SW480 (cell line): ENCODE measurements around the gene PTAFR.
"Not testable (repeated sequence)": the region's sequence is repeated elsewhere in the genome, so short reads cannot be mapped to it uniquely, and the experiment has no call there.

Source experiments
- DNase-seq: peaks from one replicate; pipeline ENCODE4 v3.0.0-alpha.2; 2016; ENCODE audit warnings: low spot score

Gene PTAFR

GRCh38 chr1:28145728-28146127, 30.8 kb downstream of the PTAFR start:
- no peak for DNase-seq

DNA sequence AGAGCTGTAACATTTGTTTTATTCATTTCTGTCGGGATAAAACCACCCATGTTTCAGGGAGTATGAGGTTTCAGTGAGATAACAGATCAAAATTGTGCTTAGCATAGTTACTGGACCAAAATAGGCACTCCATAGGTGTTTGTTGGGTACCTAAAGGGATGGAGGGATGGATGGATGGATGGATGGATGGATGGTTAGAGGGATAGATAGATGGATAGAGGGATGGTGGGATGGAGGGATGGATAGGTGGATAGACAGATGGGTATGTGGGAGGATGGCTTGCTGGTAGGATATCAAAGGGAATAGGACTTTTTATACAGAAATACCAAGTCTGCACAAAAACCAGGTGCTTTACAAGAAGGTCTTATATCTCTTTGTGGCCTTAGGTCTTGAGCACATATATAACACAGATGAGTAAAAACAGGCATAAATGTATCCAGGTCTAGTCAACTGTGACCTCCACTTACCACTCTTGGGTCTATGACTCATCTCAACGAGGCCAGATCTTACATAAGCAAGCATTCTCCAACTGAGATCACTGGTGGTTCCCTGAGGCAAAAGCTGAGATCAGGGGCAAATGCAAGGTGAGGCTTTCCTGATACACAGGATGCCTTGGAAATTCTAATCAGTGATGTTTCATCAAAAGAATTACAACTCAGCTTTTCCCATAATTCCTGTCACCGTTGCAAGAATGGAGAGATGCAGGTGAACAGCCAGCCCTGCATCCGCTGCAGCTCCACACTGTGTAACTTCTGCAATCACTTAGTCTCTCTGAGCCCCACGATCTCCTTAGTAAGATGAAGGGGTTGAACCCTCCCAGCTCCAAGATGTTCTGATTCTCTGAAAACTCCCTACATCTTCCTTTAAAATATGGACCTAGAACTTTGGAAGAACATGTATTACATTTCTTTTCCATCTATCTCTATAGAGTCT, 32.0 kb downstream of the PTAFR start:
- peak; percentile 29 for DNase-seq

DNA sequence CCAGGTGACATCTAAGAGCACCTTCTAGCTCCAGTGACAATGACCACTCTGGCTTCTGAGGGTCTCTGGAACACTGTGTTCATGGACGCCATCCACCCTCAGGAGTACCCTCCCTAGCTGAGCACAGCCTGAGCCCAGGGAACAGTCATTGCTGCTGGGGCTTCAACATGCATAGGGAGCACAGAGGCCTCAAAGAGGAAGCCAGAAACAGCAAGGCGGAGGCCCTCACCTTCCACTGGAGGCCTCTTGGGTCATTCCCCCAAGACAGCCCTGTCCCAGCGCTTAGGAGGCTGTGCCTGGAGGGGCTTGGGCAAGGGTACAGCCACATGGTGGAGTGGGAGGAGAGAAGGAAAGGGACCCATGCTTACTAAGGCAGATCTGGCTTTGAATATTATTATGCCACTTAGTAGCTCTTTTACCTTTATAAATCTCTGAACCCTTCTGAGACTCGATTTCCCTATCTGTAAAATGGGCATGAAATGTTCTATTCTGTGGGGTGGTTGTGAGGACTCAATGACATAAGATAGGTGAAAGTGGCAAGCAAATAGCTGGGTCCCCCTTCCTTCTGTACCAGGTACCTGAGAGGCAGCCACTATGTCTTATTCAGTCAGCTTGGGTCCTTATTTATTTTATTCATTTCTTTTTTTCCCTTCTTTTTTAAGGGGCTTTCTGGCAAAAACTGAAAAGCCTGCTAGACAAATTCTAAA, 32.8 kb downstream of the PTAFR start:
- no peak for DNase-seq

GRCh38 chr1:28141685-28142084, 34.8 kb downstream of the PTAFR start:
- no peak for DNase-seq

DNA sequence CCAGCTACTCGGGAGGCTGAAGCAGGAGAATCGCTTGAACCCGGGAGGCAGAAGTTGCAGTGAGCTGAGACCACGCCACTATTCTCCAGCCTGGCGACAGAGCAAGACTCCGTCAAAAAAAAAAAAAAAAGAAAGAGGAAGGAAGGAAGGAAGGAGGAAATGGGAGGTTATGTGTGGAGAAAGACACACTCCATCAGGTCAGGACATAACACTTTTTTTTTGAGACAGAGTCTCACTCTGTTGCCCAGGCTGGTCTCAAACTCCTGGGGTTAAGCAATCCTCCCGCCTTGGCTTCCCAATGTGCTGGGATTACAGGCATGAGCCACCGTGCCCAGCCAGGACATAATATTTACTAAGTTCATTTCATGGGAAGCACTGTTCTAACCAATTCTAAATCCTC, 36.6 kb downstream of the PTAFR start:
- not testable (repeated sequence) for DNase-seq

- no peak for DNase-seq
These were observed 37.3 kb downstream of the PTAFR start for GRCh38 chr1:28139025-28139712.

DNA sequence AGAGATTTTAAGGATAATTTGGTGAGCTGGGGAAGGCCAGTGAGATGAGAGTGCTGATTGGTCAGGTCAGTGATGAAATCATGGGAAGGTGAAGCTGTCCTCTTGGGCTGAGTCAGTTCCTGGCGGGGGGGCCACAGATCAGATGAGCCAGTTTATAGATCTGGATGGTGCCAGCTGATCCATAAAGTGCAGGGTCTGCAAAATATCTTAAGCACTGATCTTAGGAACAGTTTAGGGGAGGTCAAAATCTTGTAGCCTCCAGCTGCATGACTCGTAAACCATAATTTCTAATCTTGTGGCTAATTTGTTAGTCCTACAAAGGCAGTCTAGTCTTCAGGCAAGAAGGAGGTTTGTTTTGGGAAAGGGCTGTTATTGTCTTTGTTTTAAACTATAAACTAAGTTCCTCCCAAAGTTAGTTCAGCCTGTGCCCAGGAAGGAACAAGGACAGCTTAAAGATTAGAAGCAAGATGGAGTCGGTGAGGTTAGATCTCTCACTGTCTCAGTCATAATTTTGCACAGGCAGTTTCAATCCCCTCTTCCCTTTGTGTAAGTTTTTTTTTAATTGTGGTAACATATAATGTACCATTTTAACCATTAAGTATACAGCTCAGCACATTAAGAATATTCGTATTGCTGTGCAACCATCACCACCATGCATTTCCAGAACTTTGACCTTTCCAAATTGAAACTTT, 39.4 kb downstream of the PTAFR start:
- DNase-seq, result no peak

DNA sequence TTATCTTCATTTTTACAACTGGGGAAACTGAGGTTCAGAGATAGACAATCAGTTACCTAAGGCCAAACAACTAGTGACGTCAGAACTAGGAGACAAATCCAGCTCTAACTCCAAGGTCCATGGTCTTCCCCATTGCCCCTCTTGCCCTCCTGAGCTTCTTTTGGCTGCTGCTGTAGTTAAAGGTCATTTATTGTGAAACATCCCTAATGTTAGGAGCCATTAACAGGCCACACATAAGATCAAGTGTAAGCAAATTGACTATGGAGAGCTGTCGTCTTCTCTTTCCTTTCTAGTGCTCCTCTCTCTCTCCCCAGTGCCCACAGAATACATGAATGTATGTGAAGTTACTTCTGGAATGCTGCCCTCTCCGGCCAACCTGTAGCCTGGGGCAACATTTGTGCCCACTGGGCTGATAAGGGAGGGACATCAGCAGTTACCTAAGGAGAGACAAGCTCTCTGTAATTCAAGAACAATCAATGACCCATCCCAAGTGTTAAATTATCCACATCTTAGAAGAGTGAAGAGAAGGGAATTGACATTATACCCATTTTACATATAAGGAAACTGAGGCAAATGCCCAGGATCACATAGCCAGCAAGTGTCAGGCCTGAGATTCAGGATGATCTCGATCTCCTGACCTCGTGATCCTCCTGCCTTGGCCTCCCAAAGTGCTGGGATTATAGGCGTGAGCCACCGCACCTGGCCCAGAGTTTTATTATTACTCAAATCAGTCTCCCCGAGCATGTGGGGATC, 40.1 kb downstream of the PTAFR start:
- no peak for DNase-seq

DNA sequence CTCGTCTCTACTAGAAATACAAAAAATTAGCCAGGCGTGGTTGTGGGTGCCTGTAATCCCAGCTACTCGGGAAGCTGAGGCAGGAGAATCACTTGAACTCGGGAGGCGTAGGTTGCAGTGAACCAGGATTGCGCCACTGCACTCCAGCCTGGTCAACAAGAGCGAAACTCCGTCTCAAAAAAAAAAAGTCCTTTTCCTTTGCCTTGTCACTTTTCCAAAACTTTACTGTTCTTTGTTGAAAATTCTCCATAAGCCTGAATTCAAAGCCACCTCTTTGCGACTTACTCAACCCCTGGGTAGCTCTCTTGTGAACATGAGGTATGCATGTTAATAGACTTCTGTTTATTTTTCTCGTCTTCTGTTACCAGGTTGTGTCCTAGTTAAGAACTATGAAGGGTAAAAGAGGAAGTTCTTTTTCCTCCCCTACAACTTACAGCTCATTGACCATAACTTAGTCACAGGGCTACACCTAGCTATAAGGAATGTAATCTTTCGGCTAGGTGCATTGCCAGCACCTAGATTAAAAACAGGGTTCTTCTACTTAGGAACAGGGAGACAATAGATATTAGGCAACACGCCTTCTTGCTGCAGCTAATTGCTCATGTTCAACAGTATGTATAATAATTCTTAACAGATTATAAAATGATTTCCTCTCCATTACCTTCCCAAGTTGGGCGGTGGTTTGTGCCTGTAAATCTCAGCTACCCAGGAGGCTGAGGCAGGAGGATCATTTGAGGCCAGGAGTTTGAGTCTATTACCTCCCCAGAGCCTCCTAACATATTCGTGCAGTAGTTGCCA, 40.9 kb downstream of the PTAFR start:
- no peak for DNase-seq

- no peak for DNase-seq
These were observed 41.8 kb downstream of the PTAFR start for GRCh38 chr1:28134651-28135207.

DNA sequence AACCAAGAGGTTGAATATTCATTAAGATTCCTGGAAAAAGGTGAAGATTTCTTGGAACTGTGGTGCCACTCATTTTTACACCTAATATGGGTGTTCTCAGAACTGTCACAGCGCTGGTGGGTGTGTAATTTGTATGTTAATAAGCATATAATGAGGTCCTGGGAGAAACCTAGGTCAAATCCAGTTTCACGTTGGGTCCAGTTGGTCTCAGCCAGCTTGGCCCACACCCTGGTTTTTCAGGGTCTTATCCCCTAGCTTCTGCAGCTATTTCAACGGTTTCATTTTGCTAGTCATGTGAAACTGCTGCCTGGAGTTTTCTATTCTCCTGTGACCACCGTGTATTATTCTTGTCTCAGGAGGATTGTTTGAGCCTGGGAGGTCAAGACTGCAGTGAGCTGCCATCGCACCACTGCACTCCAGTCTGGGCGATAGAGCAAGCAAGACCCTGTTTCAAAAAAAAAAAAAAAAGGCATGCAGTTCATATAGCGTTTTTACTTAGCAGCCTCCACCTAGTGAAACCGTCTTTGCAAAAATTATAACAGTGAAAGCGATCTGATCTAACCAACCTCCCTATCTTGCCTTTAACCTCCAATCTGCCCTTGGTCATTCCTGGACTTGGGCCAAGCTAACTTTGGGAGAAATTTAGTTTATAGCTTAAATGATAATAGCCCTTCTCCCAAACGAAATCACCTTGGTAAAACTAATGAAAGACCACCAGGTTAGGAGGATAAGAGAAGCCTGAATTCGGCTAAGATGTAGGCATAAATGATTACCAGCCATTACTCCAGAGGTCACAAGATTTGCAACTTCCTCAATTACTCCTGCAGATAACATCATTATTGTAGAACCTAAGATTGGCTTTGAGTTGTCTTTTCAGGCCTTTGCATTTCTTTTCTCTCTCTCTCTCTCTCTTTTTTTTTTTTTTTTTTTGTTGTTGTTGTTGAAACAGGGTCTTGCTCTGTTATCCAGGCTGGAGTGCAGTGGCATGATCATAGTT, 44.0 kb downstream of the PTAFR start:
- DNase-seq, result no peak

- DNase-seq, result no peak
These were observed 45.6 kb downstream of the PTAFR start for GRCh38 chr1:28130901-28131300.

DNA sequence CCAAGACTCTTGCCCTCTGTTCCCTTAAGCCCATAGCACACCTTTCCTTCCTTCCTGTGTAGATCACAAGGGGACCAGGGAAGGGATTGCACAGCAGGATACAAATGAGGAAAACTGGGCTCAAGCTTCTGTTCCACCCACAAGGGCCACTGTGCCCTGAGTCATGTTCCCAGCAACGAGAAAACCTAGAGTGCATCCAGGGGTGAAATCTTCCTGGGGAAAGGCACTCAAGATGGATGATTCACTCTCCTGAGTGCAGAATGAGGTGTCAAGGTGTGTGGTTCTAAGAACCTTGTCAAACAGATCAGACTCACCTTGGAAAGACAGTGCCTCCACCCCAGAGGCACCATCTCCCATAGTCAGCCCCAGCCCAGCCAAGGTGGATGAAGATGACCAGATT, 47.3 kb downstream of the PTAFR start:
- peak; percentile 6 for DNase-seq

DNA sequence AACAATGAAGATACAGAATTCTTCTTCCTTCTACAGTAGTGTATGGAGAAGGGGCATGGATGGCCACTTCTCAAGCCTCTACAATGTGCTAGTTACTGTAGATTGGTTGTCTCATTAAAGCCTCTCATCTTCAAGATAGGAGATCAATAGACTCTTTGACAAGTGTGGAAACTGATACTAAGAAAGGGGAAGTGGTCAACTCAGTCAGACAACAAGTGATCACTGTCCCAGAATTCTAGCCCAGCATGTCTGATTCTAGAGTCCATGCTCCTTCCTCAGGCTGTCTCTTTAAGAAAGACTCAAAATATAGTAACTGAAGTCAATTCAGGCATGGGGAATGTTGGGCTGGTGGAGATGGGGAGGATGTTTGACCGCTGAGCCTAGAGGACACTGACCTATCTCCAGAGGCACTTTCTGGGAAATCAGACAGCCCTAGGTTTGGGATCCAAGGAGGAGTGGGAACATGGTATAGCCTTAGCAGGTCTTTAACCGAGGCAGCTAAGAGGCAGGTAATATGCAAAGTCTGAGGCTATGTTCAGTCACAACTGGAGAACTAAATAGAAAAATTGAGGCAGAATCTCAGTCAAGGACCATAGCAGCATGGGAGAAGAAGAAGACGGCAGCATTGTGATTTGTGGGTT, 48.8 kb downstream of the PTAFR start:
- no peak for DNase-seq

- no peak for DNase-seq
These were observed 49.6 kb downstream of the PTAFR start for GRCh38 chr1:28126783-28127490.

DNA sequence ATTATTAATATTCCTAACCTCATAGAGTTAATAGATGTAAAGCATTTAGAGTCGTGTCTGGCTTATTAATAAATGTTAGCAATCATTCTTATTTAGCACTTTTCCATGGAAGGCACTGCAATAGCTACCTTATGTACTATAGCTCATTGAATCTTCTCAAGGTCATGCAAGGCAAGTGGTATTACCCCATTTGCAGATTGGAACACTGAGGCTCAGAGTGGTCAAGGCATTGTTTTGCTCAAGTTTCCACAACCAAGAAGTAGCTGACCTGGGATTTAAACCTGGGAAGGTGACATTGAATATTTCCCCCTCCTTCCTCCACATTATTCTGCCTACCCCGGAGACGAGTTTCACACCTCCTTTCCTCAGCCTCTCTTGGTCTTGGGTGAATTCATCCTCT, 50.3 kb downstream of the PTAFR start:
- no peak for DNase-seq

DNA sequence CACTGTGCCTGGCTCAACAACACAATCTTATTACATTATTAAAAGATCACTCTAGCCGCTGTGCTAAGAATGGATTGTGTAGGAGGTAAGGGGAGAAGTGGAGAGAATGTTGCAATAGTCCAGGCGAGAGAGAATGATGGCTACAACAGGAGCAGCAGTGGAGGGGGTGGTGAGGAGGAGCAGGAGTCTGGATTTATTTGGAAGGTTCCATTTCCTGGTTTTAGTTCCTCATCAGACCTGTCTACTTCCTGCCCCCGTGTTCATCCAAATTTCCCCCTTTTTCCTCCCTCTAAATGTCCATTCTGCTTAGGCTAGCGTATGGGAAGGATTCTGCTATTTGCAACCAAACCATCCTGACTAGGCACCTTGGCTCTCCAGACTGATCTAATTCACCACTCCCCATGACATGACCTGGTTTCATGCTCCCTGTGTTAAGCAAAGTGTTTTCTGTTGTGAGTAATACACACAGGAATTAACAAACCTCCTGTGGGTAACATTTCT, 53.0 kb downstream of the PTAFR start:
- DNase-seq, result no peak

- no peak for DNase-seq
These were observed 54.3 kb downstream of the PTAFR start for GRCh38 chr1:28122183-28122582.
